Left lung (tissue), 10 donors: ENCODE measurements around the gene CIZ1. TPM values are rescaled to one million over a fixed set of nuclear protein-coding genes. Genes with fewer than 3 reads are reported as not detected.

ENCODE experiments used
- ATAC-seq: fragments of 200-7000 bp; cut with Tn5 transposase; one replicate; pipeline ENCODE4 v1.9.1; 2020; ENCODE audit warnings: moderate library complexity
- DNase-seq, 4 donors: peaks; one replicate each; pipeline ENCODE4 v3.0.0-alpha.2; 2013 to 2020
- H3K27ac ChIP-seq, 2 donors: fragments of 200-600 bp; sonication (generic) in 1 of 2; one replicate each; pipeline versions ENCODE4 v1.5.0 to v1.8.0; 2020 to 2021
- H3K27me3 ChIP-seq, 2 donors: fragments of 200-600 bp; sonication (generic) in 1 of 2; one replicate each; pipeline versions ENCODE4 v1.5.0 to v1.8.0; 2020 to 2021
- H3K36me3 ChIP-seq, 2 donors: fragments of 200-600 bp; sonication (generic) in 1 of 2; one replicate each; pipeline versions ENCODE4 v1.5.0 to v1.8.0; 2020 to 2021
- H3K4me1 ChIP-seq, 2 donors: fragments of 200-600 bp; one replicate each; pipeline ENCODE4 v1.8.0; 2021
- H3K4me3 ChIP-seq, 2 donors: fragments of 200-600 bp; sonication (generic) in 1 of 2; one replicate each; pipeline versions ENCODE4 v1.5.0 to v1.8.0; 2020 to 2021; ENCODE audit warnings: mild to moderate bottlenecking in 1 of 2
- H3K9me3 ChIP-seq, 2 donors: fragments of 200-600 bp; sonication (generic) in 1 of 2; one replicate each; pipeline versions ENCODE4 v1.5.0 to v1.8.0; 2020 to 2021
- CTCF ChIP-seq, 2 donors: fragments of 200-600 bp; sonication (generic) in 1 of 2; IDR thresholded peaks; one replicate each; pipeline versions ENCODE4 v1.5.0 to v1.8.0; 2021; ENCODE audit warnings: antibody characterized with exemption in 2 of 2
- intact Hi-C, 2 donors: fragments of 100-400 bp; cut with DNase I; formaldehyde crosslinking; loops; one replicate each; pipeline versions ENCODE4 v1.11.2 to v1.14.2; 2022
- polyA plus RNA-seq, 6 donors: library from polyadenylated mRNA; unstranded; fragments of 120-200 nt; gene quantifications; one replicate each; pipeline ENCODE4 v1.2.1, GENCODE V29; 2013; ENCODE audit not compliant: insufficient read length in 6 of 6
- total RNA-seq, 2 donors: library from RNA; stranded (reverse); fragmentation: NEBNext Ultra II Directional; extraction: Animal tissue kit (Norgen Biotek cat#: 25700); gene quantifications; one replicate each; pipeline ENCODE4 v1.2.1, GENCODE V29; 2021
- donor health status: DM: no; HTN: yes; CAD: no.
- donor health status: DM: no; HTN: no; CAD: no.

The CIZ1 gene
- total and polyA plus RNA-seq, 8 donors, result 102 to 163 (median 143) TPM

- intact Hi-C loops, result no loop called here
- H3K27me3 ChIP-seq, result no peaks in the 10 kb centered on the region
- H3K4me1 ChIP-seq, result peaks cover 4 to 37% of the 10 kb centered on the region in 2 donors
- H3K9me3 ChIP-seq, result no peaks in the 10 kb centered on the region
- no peak overlapping the region for H3K27ac ChIP-seq
- TF ChIP-seq CTCF (IDR thresholded peaks at IDR 0.05), result no peak
- DNase-seq, result peak in 1 of 4 donors; percentile 72
- H3K4me3 ChIP-seq, result no peak overlapping the region
- H3K36me3 ChIP-seq, result peaks cover 0 to 49% of the 10 kb centered on the region in 2 donors
- ATAC-seq, result no peak
Measured at GRCh38 chr9:128121924-128122808, 69.2 kb downstream of the CIZ1 start.

- DNase-seq, result no peak
- Histone ChIP-seq H3K4me1 (peaks cover 4 to 30% of the 10 kb centered on the region in 2 donors), H3K4me3 (no peak overlapping the region), H3K27me3 (no peaks in the 10 kb centered on the region), H3K27ac (no peak overlapping the region), H3K36me3 (peaks cover 0 to 49% of the 10 kb centered on the region in 2 donors), H3K9me3 (no peaks in the 10 kb centered on the region)
- no peak for TF ChIP-seq CTCF (IDR thresholded peaks at IDR 0.05)
- intact Hi-C loops, result no loop called here
- no peak for ATAC-seq
Measured at GRCh38 chr9:128121466-128121810, 69.9 kb downstream of the CIZ1 start.

- Histone ChIP-seq H3K4me1 (peaks cover 4 to 26% of the 10 kb centered on the region in 2 donors), H3K36me3 (peaks cover 0 to 49% of the 10 kb centered on the region in 2 donors), H3K4me3 (no peak overlapping the region), H3K27me3 (no peaks in the 10 kb centered on the region), H3K27ac (no peak overlapping the region), H3K9me3 (no peaks in the 10 kb centered on the region)
- ATAC-seq, result no peak
- DNase-seq, result peak in 1 of 4 donors; percentile 56
- intact Hi-C loops, result no loop called here
- no peak for TF ChIP-seq CTCF (IDR thresholded peaks at IDR 0.05)
Measured at GRCh38 chr9:128120741-128121465, 70.5 kb downstream of the CIZ1 start.

- intact Hi-C loops, result no loop called here
- Histone ChIP-seq H3K27me3 (no peaks in the 10 kb centered on the region), H3K4me1 (peaks cover 4 to 25% of the 10 kb centered on the region in 2 donors), H3K36me3 (peaks cover 0 to 50% of the 10 kb centered on the region in 2 donors), H3K4me3 (no peak overlapping the region), H3K9me3 (no peaks in the 10 kb centered on the region), H3K27ac (no peak overlapping the region)
- no peak for TF ChIP-seq CTCF (IDR thresholded peaks at IDR 0.05)
- ATAC-seq, result no peak
- peak in 2 of 4 donors; percentile 31 to 70 for DNase-seq
Measured at GRCh38 chr9:128120061-128120740, 71.2 kb downstream of the CIZ1 start.
